IPS DF 6.9 (cell line): ENCODE measurements around the gene CA10.

Experiments used
- DNase-seq: peaks from one replicate; pipeline ENCODE4 v3.0.0-alpha.2; 2013; ENCODE audit warnings: low read depth, low spot score
- H3K27ac ChIP-seq: one replicate; pipeline ENCODE4 v1.5.1; 2013; ENCODE audit warnings: low read length, control low read depth
- H3K27me3 ChIP-seq: 2 replicates; pipeline ENCODE4 v1.6.1; 2013; ENCODE audit warnings: mild to moderate bottlenecking, low read length; ENCODE audit not compliant: control insufficient read depth, insufficient read depth
- H3K36me3 ChIP-seq: 2 replicates; pipeline ENCODE4 v1.6.1; 2013; ENCODE audit warnings: low read length; ENCODE audit not compliant: control insufficient read depth, insufficient read depth
- H3K4me1 ChIP-seq: 2 replicates; pipeline ENCODE4 v1.6.1; 2013; ENCODE audit warnings: low read length; ENCODE audit not compliant: control insufficient read depth, insufficient read depth
- H3K4me3 ChIP-seq: 2 replicates; pipeline ENCODE4 v1.5.1; 2013; ENCODE audit warnings: mild to moderate bottlenecking, low read length
- H3K9me3 ChIP-seq: 2 replicates; pipeline ENCODE4 v1.6.1; 2013; ENCODE audit warnings: low read length, inconsistent platforms; ENCODE audit not compliant: control insufficient read depth, insufficient read depth
- WGBS: extraction: QIAGEN DNeasy Blood & Tissue Kit; methylation state at CpG from one replicate; pipeline ENCODE4 v1.1.7; 2013; ENCODE audit warnings: mixed read lengths, missing lambda C conversion rate; ENCODE audit not compliant: insufficient read length, insufficient coverage; 5-methylcytosine and 5-hydroxymethylcytosine counted together

The CA10 gene

GRCh38 chr17:51926448-51926847 lies 232.1 kb downstream of the CA10 start:
- no peak overlapping the region for H3K4me3 ChIP-seq
- H3K27ac ChIP-seq: no peak overlapping the region
- no peaks in the 10 kb centered on the region for H3K27me3 ChIP-seq
- no peaks in the 10 kb centered on the region; the same call in 1 of the 2 replicates for H3K4me1 ChIP-seq
- WGBS: no CpG with 5 or more reads among the region's 4 CpGs
- H3K9me3 ChIP-seq: no peaks in the 10 kb centered on the region
- no peaks in the 10 kb centered on the region for H3K36me3 ChIP-seq
- DNase-seq: no peak

- no CpG with 5 or more reads among the region's 1 CpG for WGBS
- no peaks in the 10 kb centered on the region for H3K36me3 ChIP-seq
- no peaks in the 10 kb centered on the region for H3K27me3 ChIP-seq
- no peak for DNase-seq
- H3K4me3 ChIP-seq: no peak overlapping the region
- H3K9me3 ChIP-seq: no peaks in the 10 kb centered on the region
- no peak overlapping the region for H3K27ac ChIP-seq
- H3K4me1 ChIP-seq: peaks cover 2% of the 10 kb centered on the region; the same call in 1 of the 2 replicates
These were observed 237.0 kb downstream of the CA10 start for GRCh38 chr17:51921500-51921899.

- Histone ChIP-seq H3K27ac (no peak overlapping the region), H3K4me3 (no peak overlapping the region), H3K36me3 (no peaks in the 10 kb centered on the region), H3K9me3 (no peaks in the 10 kb centered on the region), H3K27me3 (no peaks in the 10 kb centered on the region), H3K4me1 (0 out of 2 replicates have a peak, but pooled peaks cover 1% of the 10 kb centered on the region)
- DNase-seq: no peak
These were observed 243.9 kb downstream of the CA10 start for GRCh38 chr17:51914577-51914976.

- WGBS: no CpG with 5 or more reads among the region's 4 CpGs
- Histone ChIP-seq H3K27me3 (no peaks in the 10 kb centered on the region), H3K9me3 (no peaks in the 10 kb centered on the region), H3K4me1 (0 out of 2 replicates have a peak, but pooled peaks cover 1% of the 10 kb centered on the region), H3K36me3 (no peaks in the 10 kb centered on the region), H3K27ac (no peak overlapping the region), H3K4me3 (no peak overlapping the region)
- DNase-seq: no peak
These were observed 244.9 kb downstream of the CA10 start for GRCh38 chr17:51913491-51914205.

DNA sequence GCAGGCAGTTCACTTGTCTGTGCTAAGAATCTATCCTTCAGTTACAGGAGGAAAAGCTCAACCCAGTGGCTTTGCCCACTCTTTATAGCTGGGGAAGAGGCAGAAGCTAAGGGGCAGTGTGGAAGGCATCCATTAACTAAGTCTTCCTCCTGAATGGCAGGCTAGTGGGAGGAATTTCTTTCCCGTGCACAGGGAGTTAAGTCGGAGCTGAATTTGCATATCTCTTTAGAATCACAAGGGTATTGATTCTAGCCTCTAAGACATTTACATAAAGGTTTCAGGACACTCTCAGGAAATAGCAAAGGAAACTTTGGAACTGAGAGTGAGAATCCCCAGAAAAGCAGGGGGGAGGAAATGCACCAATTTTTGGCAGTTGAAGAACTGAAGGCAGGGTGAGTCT lies 245.6 kb downstream of the CA10 start:
- DNase-seq: no peak
- no peaks in the 10 kb centered on the region for H3K9me3 ChIP-seq
- no peak overlapping the region for H3K27ac ChIP-seq
- 0 out of 2 replicates have a peak, but pooled peaks cover 1% of the 10 kb centered on the region for H3K4me1 ChIP-seq
- H3K36me3 ChIP-seq: no peaks in the 10 kb centered on the region
- H3K4me3 ChIP-seq: no peak overlapping the region
- no CpG with 5 or more reads among the region's 2 CpGs for WGBS
- no peaks in the 10 kb centered on the region for H3K27me3 ChIP-seq

DNA sequence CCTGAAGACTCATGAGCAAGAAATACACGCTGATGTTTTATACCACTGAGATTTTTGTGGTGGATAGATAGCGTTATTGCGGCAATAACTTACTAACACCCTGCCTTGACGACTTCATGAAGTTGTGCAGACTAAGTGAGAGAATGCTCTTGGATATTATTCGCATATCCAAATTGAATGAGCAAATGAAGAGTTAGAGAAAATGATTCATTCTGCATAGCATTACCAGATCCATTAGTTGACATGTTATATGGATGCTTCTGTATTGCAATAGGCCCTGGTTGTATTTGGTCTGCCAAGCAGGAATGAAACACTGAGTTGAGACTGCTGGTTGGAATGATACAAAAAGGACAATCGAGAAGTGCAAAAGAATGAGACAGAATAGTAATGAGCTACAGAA lies 247.3 kb downstream of the CA10 start:
- 0 out of 2 replicates have a peak, but pooled peaks cover 1% of the 10 kb centered on the region for H3K4me1 ChIP-seq
- no peak overlapping the region for H3K4me3 ChIP-seq
- H3K27me3 ChIP-seq: no peaks in the 10 kb centered on the region
- no peak overlapping the region for H3K27ac ChIP-seq
- no peak for DNase-seq
- H3K9me3 ChIP-seq: no peaks in the 10 kb centered on the region
- no CpG with 5 or more reads among the region's 6 CpGs for WGBS
- no peaks in the 10 kb centered on the region for H3K36me3 ChIP-seq

DNA sequence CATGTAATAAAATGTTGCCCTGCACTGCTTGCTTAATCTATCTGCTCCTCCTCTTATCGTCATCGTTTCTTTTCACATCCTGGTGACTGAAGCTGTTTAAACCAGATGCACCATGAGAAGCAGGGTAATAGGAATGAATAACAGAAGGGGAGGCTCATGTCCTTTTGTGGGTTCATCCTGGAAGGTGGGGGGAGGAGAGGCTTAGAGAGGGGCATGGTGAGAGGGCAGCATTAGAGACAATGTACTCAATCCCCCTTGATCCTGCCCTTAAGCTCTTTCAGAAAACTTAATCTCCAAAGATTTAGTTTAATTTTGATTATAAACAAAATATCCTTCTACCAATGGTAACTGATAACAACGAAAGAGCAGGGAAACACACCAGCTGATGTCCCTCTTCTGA lies 248.5 kb downstream of the CA10 start:
- no peak for DNase-seq
- no CpG with 5 or more reads among the region's 3 CpGs for WGBS
- Histone ChIP-seq H3K9me3 (no peaks in the 10 kb centered on the region), H3K4me1 (0 out of 2 replicates have a peak, but pooled peaks cover 1% of the 10 kb centered on the region), H3K27ac (no peak overlapping the region), H3K36me3 (no peaks in the 10 kb centered on the region), H3K27me3 (no peaks in the 10 kb centered on the region), H3K4me3 (no peak overlapping the region)

- Histone ChIP-seq H3K36me3 (no peaks in the 10 kb centered on the region), H3K27me3 (no peaks in the 10 kb centered on the region), H3K4me1 (0 out of 2 replicates have a peak, but pooled peaks cover 1% of the 10 kb centered on the region), H3K27ac (no peak overlapping the region), H3K4me3 (no peak overlapping the region), H3K9me3 (no peaks in the 10 kb centered on the region)
- no CpG with 5 or more reads among the region's 7 CpGs for WGBS
- DNase-seq: no peak
These were observed 249.5 kb downstream of the CA10 start for GRCh38 chr17:51908841-51909537.

GRCh38 chr17:51907041-51907440 lies 251.5 kb downstream of the CA10 start:
- no peak for DNase-seq
- no peaks in the 10 kb centered on the region for H3K27me3 ChIP-seq
- no CpG with 5 or more reads among the region's 2 CpGs for WGBS

DNA sequence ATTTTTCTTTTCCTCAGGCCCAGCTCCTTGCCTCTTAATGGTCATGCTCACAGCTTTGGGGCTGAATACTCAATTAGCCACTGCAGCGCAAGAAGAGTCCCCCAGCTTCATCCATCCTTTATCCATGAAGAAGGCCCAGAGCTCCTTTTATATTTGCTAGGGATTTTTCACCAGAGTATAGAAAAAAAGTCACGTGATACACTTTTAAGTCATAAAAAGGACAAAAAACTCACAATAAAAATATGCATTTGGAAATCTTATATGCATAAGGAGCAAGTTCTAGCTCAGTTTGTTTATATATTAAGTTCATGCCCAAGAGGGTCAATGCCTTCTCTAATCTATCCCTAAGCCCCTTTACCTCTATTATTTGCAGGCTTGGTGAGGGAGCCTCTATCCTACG lies 254.1 kb downstream of the CA10 start:
- WGBS: no CpG with 5 or more reads among the region's 3 CpGs
- H3K36me3 ChIP-seq: no peaks in the 10 kb centered on the region
- no peak overlapping the region for H3K27ac ChIP-seq
- no peaks in the 10 kb centered on the region for H3K4me1 ChIP-seq
- no peaks in the 10 kb centered on the region for H3K27me3 ChIP-seq
- no peak overlapping the region for H3K4me3 ChIP-seq
- DNase-seq: no peak
- H3K9me3 ChIP-seq: no peaks in the 10 kb centered on the region

More at GRCh38 chr17:51907041-51907440, 251.5 kb downstream of the CA10 start:
- Histone ChIP-seq H3K27ac (no peak overlapping the region), H3K4me3 (no peak overlapping the region), H3K9me3 (no peaks in the 10 kb centered on the region), H3K4me1 (no peaks in the 10 kb centered on the region), H3K36me3 (no peaks in the 10 kb centered on the region)
